Suprapubic skin (tissue), 3 donors: Measurements from ENCODE around the gene ZBTB46.

Source experiments
- POLR2A ChIP-seq, 2 donors: fragments of 450-650 bp; IDR thresholded peaks; one replicate each; pipeline ENCODE4 v1.6.1; 2017; ENCODE audit warnings: antibody characterized with exemption in 2 of 2, mild to moderate bottlenecking in 2 of 2, moderate library complexity in 2 of 2
- TF ChIP-seq, protein P1 (sequence below), 2 donors: fragments of 200-600 bp in 1 of 2; fragments of 450-650 bp in 1 of 2; sonication (generic) in 1 of 2; IDR thresholded peaks; one replicate each; pipeline ENCODE4 v1.5.1; 2016 to 2019; ENCODE audit warnings: antibody characterized with exemption in 2 of 2, mild to moderate bottlenecking in 1 of 2, moderate library complexity in 1 of 2

DNA sequence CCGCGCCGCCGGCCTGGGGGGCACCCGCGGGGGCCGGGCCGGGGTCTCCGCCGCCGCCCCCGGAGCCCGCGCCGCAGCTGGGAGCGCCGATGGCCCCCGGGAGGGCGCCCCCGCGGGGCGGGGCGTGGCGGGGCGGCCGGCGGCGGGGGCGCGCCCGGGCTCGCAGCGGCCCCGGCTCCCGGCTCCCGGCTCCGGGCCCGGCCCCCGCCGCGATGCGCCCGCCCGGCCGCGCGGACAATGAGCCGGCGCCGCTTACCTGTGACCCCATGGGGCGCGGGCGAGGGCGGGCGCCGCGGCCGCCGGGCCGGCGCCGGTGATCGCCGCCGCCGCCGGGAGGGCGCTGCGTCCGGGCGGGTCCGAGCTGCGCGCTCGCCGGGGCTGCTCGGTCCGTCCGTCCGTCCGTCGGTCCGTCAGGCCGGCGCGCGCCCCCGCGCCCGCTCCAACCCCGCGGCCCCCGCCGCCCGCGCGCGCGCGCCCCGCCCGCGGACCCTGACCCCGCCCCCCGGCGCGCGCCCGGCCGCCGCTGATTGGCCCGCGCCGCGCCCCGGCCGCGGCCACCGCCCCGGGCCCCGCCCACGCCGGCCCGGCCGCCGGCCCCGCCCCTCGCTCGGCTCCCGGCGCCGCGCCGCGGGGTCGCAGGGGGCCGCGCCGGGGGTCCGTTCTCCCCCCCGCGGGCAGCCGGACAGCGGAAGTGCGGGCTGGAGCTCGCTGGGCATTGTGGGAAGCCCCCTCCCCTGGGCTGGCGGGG, at the start of gene ZBTB46:
- TF ChIP-seq, protein P1, sequence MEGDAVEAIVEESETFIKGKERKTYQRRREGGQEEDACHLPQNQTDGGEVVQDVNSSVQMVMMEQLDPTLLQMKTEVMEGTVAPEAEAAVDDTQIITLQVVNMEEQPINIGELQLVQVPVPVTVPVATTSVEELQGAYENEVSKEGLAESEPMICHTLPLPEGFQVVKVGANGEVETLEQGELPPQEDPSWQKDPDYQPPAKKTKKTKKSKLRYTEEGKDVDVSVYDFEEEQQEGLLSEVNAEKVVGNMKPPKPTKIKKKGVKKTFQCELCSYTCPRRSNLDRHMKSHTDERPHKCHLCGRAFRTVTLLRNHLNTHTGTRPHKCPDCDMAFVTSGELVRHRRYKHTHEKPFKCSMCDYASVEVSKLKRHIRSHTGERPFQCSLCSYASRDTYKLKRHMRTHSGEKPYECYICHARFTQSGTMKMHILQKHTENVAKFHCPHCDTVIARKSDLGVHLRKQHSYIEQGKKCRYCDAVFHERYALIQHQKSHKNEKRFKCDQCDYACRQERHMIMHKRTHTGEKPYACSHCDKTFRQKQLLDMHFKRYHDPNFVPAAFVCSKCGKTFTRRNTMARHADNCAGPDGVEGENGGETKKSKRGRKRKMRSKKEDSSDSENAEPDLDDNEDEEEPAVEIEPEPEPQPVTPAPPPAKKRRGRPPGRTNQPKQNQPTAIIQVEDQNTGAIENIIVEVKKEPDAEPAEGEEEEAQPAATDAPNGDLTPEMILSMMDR (IDR thresholded peaks at IDR 0.05) = no peak
- no peak for TF ChIP-seq POLR2A (IDR thresholded peaks at IDR 0.05)
